Epithelial cell of esophagus (primary cell): Measurements from ENCODE around the gene TCF7L2.
"Not testable (repeated sequence)": the region's sequence is repeated elsewhere in the genome, so short reads cannot be mapped to it uniquely, and the experiment has no call there.

Source experiments
- DNase-seq: peaks from one replicate; pipeline ENCODE4 v3.0.0; 2010; ENCODE audit warnings: low read depth
- H3K4me3 ChIP-seq: 2 replicates; pipeline ENCODE4 v1.5.1; 2011; ENCODE audit warnings: mild to moderate bottlenecking, low read length, control low read depth
- CTCF ChIP-seq: IDR thresholded peaks from 2 replicates; pipeline ENCODE4 v1.5.1; 2011; ENCODE audit warnings: low read depth, mild to moderate bottlenecking, low read length, control low read depth, inconsistent platforms; ENCODE audit not compliant: insufficient read depth; ENCODE audit errors: missing control alignments

The TCF7L2 gene

GRCh38 chr10:113104047-113104446 is 154.0 kb downstream of the TCF7L2 start:
- no peak overlapping the region for H3K4me3 ChIP-seq
- TF ChIP-seq CTCF: no peak
- no peak for DNase-seq

GRCh38 chr10:113108194-113108835 is 158.3 kb downstream of the TCF7L2 start:
- no peak overlapping the region for H3K4me3 ChIP-seq
- DNase-seq: peak; percentile 17
- peak; percentile 48 for TF ChIP-seq CTCF

GRCh38 chr10:113108948-113109347 is 158.9 kb downstream of the TCF7L2 start:
- DNase-seq: no peak
- no peak overlapping the region for H3K4me3 ChIP-seq
- no peak for TF ChIP-seq CTCF

- not testable (repeated sequence) for DNase-seq, H3K4me3 ChIP-seq
These were observed 159.4 kb downstream of the TCF7L2 start for GRCh38 chr10:113109482-113109881.

GRCh38 chr10:113111260-113111659 is 161.2 kb downstream of the TCF7L2 start:
- TF ChIP-seq CTCF: no peak
- DNase-seq: no peak
- no peak overlapping the region for H3K4me3 ChIP-seq

- DNase-seq: peak; percentile 95
- no peak for TF ChIP-seq CTCF
- H3K4me3 ChIP-seq: no peak overlapping the region
These were observed 162.1 kb downstream of the TCF7L2 start for GRCh38 chr10:113111900-113112853.

- no peak for DNase-seq
- TF ChIP-seq CTCF: no peak
- H3K4me3 ChIP-seq: no peak overlapping the region
These were observed 163.2 kb downstream of the TCF7L2 start for GRCh38 chr10:113113241-113113640.
